WI38 (cell line): ENCODE measurements around the gene ZNF740.

Experiments
- H3K4me3 ChIP-seq: 2 replicates; pipeline ENCODE4 v1.5.1; 2011; ENCODE audit warnings: low read depth, mild to moderate bottlenecking, control low read depth, low read length
- CTCF ChIP-seq: IDR thresholded peaks from 2 replicates; pipeline ENCODE4 v1.5.1; 2012; ENCODE audit warnings: low read depth, mild to moderate bottlenecking, control low read depth, low read length

The ZNF740 gene

GRCh38 chr12:53180220-53180930 is at the start of gene ZNF740, which contains the start of gene CSAD:
TSS of gene ZNF740 (plus strand) at chr12:53180722. CDS start at chr12:53181984, 1,262 bp downstream.
TSS of gene CSAD (minus strand) at chr12:53180925. CDS start at chr12:53173470, 7,455 bp downstream.
- TF ChIP-seq CTCF = no peak
- H3K4me3 ChIP-seq = peak within 1 kb of the TSS; percentile 74

- H3K4me3 ChIP-seq = no peak overlapping the region
- TF ChIP-seq CTCF = no peak
These were observed 48.7 kb upstream of the ZNF740 start for GRCh38 chr12:53131844-53132243.

- no peak overlapping the region for H3K4me3 ChIP-seq
- no peak for TF ChIP-seq CTCF
These were observed 46.8 kb upstream of the ZNF740 start for GRCh38 chr12:53133722-53134121.

GRCh38 chr12:53143355-53143754 is 37.2 kb upstream of the ZNF740 start:
- H3K4me3 ChIP-seq = no peak overlapping the region
- no peak for TF ChIP-seq CTCF

GRCh38 chr12:53145383-53146260 is 34.9 kb upstream of the ZNF740 start:
- H3K4me3 ChIP-seq = no peak overlapping the region
- TF ChIP-seq CTCF = no peak

GRCh38 chr12:53147181-53147580 is 33.3 kb upstream of the ZNF740 start:
- TF ChIP-seq CTCF = no peak
- no peak overlapping the region for H3K4me3 ChIP-seq

GRCh38 chr12:53147653-53148052 is 32.9 kb upstream of the ZNF740 start:
- no peak for TF ChIP-seq CTCF
- no peak overlapping the region for H3K4me3 ChIP-seq
